Nephron (organoid): Measurements from ENCODE around the gene CST5.

ENCODE experiments used
- H3K27ac Mint-ChIP-seq, 3 experiments: 2 replicates each; pipeline ENCODE4 v1.8.0; 2020; ENCODE audit warnings: mixed read lengths in 3 of 3, mild to moderate bottlenecking in 2 of 3, moderate library complexity in 1 of 3
- H3K27me3 Mint-ChIP-seq: 2 replicates; pipeline ENCODE4 v1.8.0; 2021; ENCODE audit warnings: low read depth, mild to moderate bottlenecking, moderate library complexity, mixed read lengths
- H3K36me3 Mint-ChIP-seq: 2 replicates; pipeline ENCODE4 v1.8.0; 2020; ENCODE audit warnings: low read depth, mixed read lengths
- H3K4me1 Mint-ChIP-seq: 2 replicates; pipeline ENCODE4 v1.8.0; 2020; ENCODE audit warnings: mixed read lengths
- H3K4me3 Mint-ChIP-seq, 3 experiments: 2 replicates each; pipeline ENCODE4 v1.8.0; 2020; ENCODE audit warnings: mild to moderate bottlenecking in 3 of 3, mixed read lengths in 3 of 3, moderate library complexity in 2 of 3
- H3K9me3 Mint-ChIP-seq: 2 replicates; pipeline ENCODE4 v1.8.0; 2020; ENCODE audit warnings: mixed read lengths
- TF ChIP-seq, protein P1 (sequence below), 3 experiments: fragments of 200-600 bp; sonication (generic); IDR thresholded peaks; one replicate each; pipeline ENCODE4 v1.5.0; 2021; ENCODE audit warnings: antibody characterized with exemption in 3 of 3; ENCODE audit not compliant: unreplicated experiment in 3 of 3

CST5 gene

DNA sequence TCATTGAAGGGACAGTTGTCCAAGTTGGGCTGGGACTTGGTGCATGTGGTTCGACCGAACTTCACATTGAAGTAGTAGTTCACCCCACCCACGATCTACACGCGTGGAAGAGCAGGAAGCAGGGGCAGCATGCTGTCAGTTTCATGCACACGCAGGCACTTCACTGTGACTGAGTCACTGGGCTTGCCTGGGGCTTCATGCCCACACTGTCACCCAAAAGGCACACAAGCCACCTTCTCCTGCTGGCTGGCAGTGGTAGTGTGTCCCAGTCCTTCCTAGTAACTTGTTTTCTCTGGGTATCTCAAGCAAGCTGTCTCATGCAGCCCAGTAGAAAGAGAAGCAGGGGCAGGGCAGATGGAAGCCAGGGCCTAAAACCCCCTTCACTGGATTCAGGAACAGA is 2.0 kb downstream of the CST5 start:
- Mint-ChIP-seq H3K36me3 (no peaks in the 10 kb centered on the region), H3K27ac (no peak overlapping the region), H3K9me3 (no peaks in the 10 kb centered on the region), H3K4me1 (peaks cover 5% of the 10 kb centered on the region), H3K4me3 (no peak overlapping the region), H3K27me3 (peaks cover 6% of the 10 kb centered on the region)
- TF ChIP-seq, protein P1, sequence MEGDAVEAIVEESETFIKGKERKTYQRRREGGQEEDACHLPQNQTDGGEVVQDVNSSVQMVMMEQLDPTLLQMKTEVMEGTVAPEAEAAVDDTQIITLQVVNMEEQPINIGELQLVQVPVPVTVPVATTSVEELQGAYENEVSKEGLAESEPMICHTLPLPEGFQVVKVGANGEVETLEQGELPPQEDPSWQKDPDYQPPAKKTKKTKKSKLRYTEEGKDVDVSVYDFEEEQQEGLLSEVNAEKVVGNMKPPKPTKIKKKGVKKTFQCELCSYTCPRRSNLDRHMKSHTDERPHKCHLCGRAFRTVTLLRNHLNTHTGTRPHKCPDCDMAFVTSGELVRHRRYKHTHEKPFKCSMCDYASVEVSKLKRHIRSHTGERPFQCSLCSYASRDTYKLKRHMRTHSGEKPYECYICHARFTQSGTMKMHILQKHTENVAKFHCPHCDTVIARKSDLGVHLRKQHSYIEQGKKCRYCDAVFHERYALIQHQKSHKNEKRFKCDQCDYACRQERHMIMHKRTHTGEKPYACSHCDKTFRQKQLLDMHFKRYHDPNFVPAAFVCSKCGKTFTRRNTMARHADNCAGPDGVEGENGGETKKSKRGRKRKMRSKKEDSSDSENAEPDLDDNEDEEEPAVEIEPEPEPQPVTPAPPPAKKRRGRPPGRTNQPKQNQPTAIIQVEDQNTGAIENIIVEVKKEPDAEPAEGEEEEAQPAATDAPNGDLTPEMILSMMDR (IDR thresholded peaks at IDR 0.05; ENCODE audit: unreplicated experiment in 3 of 3), result no peak

DNA sequence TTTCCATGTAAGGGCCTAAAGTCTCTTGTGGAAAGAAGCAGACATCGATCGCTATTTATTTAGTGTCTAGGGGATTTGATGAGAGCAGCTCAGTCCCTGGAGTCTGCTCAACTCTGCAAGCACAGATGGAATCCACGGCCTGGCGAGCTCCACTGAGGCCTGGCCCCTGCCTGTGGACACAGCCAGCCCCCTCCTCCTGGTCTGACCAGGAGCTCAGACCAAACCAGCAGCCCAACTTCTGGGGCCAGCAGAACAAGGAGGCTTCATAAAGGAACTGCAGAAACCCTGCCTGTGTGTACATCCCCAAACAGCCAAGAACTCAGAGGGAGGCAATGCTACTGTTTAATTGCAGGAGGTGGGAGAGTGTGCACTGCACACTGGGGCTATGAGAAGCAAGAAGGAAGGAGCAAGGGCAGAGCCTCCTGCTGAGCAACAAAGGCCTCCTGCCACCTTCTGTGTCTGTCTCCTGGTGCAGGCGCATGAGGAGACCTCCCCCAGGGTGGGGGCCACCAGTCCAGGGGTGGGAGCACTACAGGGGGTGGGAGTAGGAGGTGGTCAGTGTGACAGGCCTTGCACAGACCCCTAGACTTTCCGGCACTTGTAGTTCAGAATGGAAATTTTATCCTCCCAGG is 3.8 kb downstream of the CST5 start:
- Mint-ChIP-seq H3K9me3 (no peaks in the 10 kb centered on the region), H3K4me3 (no peak overlapping the region), H3K4me1 (peaks cover 5% of the 10 kb centered on the region), H3K27ac (no peak overlapping the region), H3K36me3 (no peaks in the 10 kb centered on the region), H3K27me3 (peaks cover 6% of the 10 kb centered on the region)
- TF ChIP-seq, protein P1 (IDR thresholded peaks at IDR 0.05; ENCODE audit: unreplicated experiment in 3 of 3), result no peak

DNA sequence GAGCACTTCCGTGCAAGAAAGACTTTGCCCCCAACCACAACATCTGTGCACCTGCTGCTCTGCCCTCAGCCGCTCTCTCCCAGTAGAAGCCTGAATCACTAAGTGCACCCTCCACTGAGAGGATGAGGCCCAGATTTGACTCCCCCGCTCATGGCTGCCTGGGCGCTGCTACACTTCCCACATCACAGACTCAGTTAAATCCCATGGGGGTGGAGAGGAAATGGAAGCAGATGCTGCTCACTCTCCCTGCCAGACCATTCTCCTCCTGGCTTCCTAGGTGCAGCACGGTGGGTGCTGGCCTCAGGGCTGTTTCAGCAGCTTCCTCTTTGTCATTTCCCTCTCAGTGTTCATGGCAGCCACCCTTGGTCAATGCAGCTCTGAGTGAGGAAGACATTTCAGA is 4.8 kb downstream of the CST5 start:
- TF ChIP-seq, protein P1 (IDR thresholded peaks at IDR 0.05; ENCODE audit: unreplicated experiment in 3 of 3), result no peak
- no peaks in the 10 kb centered on the region for H3K4me1 Mint-ChIP-seq
- H3K4me3 Mint-ChIP-seq, result no peak overlapping the region
- H3K9me3 Mint-ChIP-seq, result no peaks in the 10 kb centered on the region
- peaks cover 10% of the 10 kb centered on the region for H3K27me3 Mint-ChIP-seq
- no peak overlapping the region for H3K27ac Mint-ChIP-seq
- H3K36me3 Mint-ChIP-seq, result no peaks in the 10 kb centered on the region

DNA sequence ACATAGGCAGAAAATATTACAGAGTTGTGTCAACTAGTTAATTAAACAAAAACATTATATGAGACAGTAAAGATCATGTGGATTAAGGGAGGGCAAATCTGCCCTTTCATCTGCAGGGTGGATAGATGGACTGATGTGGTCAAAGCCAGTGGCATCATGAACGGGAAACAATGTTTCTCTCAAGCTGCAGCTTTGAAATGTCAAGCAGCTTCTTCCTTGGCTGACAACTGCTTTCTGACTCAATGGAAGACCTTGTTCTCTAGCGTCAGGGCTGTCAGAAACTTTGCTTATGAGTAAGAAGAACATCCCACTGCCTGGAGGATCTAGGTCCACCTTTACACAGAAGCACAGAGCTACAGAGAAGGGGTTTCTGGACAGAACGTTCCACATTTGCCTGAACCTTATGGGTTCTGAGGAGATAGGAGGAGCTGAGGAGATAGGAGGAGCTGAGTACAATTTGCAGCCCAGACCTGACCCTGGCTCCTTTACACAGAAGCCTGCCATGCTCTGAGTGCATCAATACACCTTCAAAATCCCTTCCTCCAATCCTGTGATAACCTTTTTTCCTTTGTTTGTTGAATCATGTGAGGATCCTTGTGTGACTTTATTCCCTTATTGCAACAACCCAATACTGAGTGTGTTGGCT is 6.1 kb downstream of the CST5 start:
- no peaks in the 10 kb centered on the region for H3K9me3 Mint-ChIP-seq
- H3K27me3 Mint-ChIP-seq, result peaks cover 14% of the 10 kb centered on the region
- H3K4me1 Mint-ChIP-seq, result no peaks in the 10 kb centered on the region
- no peak overlapping the region for H3K27ac Mint-ChIP-seq
- TF ChIP-seq, protein P1 (IDR thresholded peaks at IDR 0.05; ENCODE audit: unreplicated experiment in 3 of 3), result no peak
- no peak overlapping the region for H3K4me3 Mint-ChIP-seq
- H3K36me3 Mint-ChIP-seq, result no peaks in the 10 kb centered on the region

DNA sequence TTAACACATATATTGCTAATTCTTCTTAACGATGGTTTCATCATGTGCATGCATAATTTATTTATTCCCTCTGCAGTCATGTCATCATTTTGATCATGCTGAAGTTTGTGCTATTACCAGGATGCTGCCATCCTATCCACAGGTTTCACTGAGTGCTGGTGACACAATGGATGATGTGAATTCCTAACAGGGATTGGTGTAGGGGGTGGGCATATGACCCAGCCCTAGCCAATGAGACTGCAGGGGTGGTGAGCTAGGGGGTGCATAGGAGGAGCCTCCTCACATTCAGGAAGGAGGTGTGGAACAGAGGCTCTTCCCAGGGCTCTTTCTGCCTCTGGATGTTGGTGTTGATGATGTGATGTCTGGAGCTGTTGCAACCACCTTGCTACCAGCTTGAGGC is 7.5 kb downstream of the CST5 start:
- Mint-ChIP-seq H3K4me3 (no peak overlapping the region), H3K27ac (no peak overlapping the region), H3K27me3 (peaks cover 15% of the 10 kb centered on the region)

More for the DNA sequence above, 7.5 kb downstream of the CST5 start:
- TF ChIP-seq, protein P1 (IDR thresholded peaks at IDR 0.05; ENCODE audit: unreplicated experiment in 3 of 3), result no peak
- H3K36me3 Mint-ChIP-seq, result no peaks in the 10 kb centered on the region
- no peaks in the 10 kb centered on the region for H3K4me1 Mint-ChIP-seq
- no peaks in the 10 kb centered on the region for H3K9me3 Mint-ChIP-seq
